VCaP (cell line): Measurements from ENCODE around the gene ERI2.

Experiments used
- H3K27ac ChIP-seq: fragments of 450-650 bp; 2 replicates; pipeline ENCODE4 v1.5.1; 2017
- CTCF ChIP-seq: fragments of 450-650 bp; conservative IDR thresholded peaks from 2 replicates; pipeline ENCODE4 v1.5.1; 2017; ENCODE audit warnings: mild to moderate bottlenecking, moderate library complexity

Gene ERI2

GRCh38 chr16:20806168-20807050 lies at the start of gene ERI2, which contains the start of gene REXO5:
Gene ERI2, minus strand, starts transcription at chr16:20806472. Its CDS starts 42 bp downstream, at chr16:20806430.
Gene REXO5, plus strand, starts transcription at chr16:20806527. Its CDS starts 427 bp downstream, at chr16:20806954.
- H3K27ac ChIP-seq: peak within 1 kb of the TSS; percentile 79
- TF ChIP-seq CTCF: peak; percentile 44

- no peak overlapping the region for H3K27ac ChIP-seq
- TF ChIP-seq CTCF: no peak
These were observed 48.7 kb upstream of the ERI2 start for GRCh38 chr16:20854963-20855362.

- TF ChIP-seq CTCF: no peak
These were observed 47.8 kb upstream of the ERI2 start for GRCh38 chr16:20853981-20854620.

GRCh38 chr16:20853143-20853542 lies 46.9 kb upstream of the ERI2 start:
- H3K27ac ChIP-seq: no peak overlapping the region
- TF ChIP-seq CTCF: no peak

More at GRCh38 chr16:20853981-20854620, 47.8 kb upstream of the ERI2 start:
- no peak overlapping the region for H3K27ac ChIP-seq

- no peak overlapping the region for H3K27ac ChIP-seq
- TF ChIP-seq CTCF: no peak
These were observed 45.3 kb upstream of the ERI2 start for GRCh38 chr16:20851601-20852000.

- TF ChIP-seq CTCF: no peak
- H3K27ac ChIP-seq: no peak overlapping the region
These were observed 44.7 kb upstream of the ERI2 start for GRCh38 chr16:20850981-20851380.

GRCh38 chr16:20849589-20850390 lies 43.5 kb upstream of the ERI2 start:
- TF ChIP-seq CTCF: peak; percentile 87
- H3K27ac ChIP-seq: no peak overlapping the region
